SKM-1 (cell line): Measurements from ENCODE around the gene SRRM3.
"Not testable (repeated sequence)": the region's sequence is repeated elsewhere in the genome, so short reads cannot be mapped to it uniquely, and the experiment has no call there.

ENCODE experiments used
- DNase-seq: peaks from one replicate; lab custom pipeline; 2025; ENCODE audit not compliant: unreplicated experiment; lab: John Stamatoyannopoulos, UW

SRRM3 gene

GRCh38 chr7:76201732-76202665 is at the start of gene SRRM3:
Gene SRRM3 (plus strand): TSS chr7:76201896. CDS start chr7:76235067, 33,171 bp downstream.
- peak; percentile 6 for DNase-seq

- no peak for DNase-seq
Measured at GRCh38 chr7:76151932-76152331, 49.8 kb upstream of the SRRM3 start.

GRCh38 chr7:76153571-76154230 is 48.0 kb upstream of the SRRM3 start:
- DNase-seq, result not testable (repeated sequence)

GRCh38 chr7:76155938-76156337 is 45.8 kb upstream of the SRRM3 start:
- peak; percentile 70 for DNase-seq

GRCh38 chr7:76156992-76157685 is 44.6 kb upstream of the SRRM3 start:
- not testable (repeated sequence) for DNase-seq

- DNase-seq, result not testable (repeated sequence)
Measured at GRCh38 chr7:76158416-76158815, 43.3 kb upstream of the SRRM3 start.

GRCh38 chr7:76162416-76163170 is 39.1 kb upstream of the SRRM3 start:
- DNase-seq, result not testable (repeated sequence)

GRCh38 chr7:76163812-76164211 is 37.9 kb upstream of the SRRM3 start:
- DNase-seq, result not testable (repeated sequence)

- no peak for DNase-seq
Measured at GRCh38 chr7:76165106-76165972, 36.4 kb upstream of the SRRM3 start.

GRCh38 chr7:76165973-76166403 is 35.7 kb upstream of the SRRM3 start:
- DNase-seq, result no peak

- peak; percentile 86 for DNase-seq
Measured at GRCh38 chr7:76166404-76167255, 35.1 kb upstream of the SRRM3 start.

GRCh38 chr7:76173566-76174205 is 28.0 kb upstream of the SRRM3 start:
- no peak for DNase-seq

GRCh38 chr7:76176951-76177350 is 24.7 kb upstream of the SRRM3 start:
- not testable (repeated sequence) for DNase-seq

- no peak for DNase-seq
Measured at GRCh38 chr7:76179686-76180085, 22.0 kb upstream of the SRRM3 start.

GRCh38 chr7:76182225-76182960 is 19.3 kb upstream of the SRRM3 start:
- no peak for DNase-seq

GRCh38 chr7:76185187-76185896 is 16.4 kb upstream of the SRRM3 start:
- no peak for DNase-seq

- DNase-seq, result no peak
Measured at GRCh38 chr7:76187272-76187671, 14.4 kb upstream of the SRRM3 start.
